ENCODE data around the gene IRF7.

DNA sequence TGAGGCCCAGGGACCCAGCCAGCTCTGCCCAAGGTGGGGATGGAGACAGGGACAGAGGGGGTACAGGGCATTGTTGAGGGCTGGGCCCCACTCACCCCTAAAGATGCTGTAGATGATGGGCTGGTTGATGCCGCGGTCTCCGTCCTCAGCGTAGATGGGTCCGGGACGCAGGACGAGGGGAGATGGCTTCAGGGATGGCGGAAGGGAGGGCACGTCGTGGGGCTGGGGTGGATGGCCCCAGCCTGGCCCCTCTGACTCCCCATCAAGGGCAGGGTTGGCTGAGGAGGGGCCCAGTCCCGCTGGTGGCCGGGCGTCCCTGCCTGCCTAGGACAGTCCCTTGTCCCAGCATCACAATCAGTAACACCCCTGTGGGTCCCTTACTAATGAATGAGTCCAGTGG lies 4.5 kb upstream of the IRF7 start:
- TF ChIP-seq, protein P1, sequence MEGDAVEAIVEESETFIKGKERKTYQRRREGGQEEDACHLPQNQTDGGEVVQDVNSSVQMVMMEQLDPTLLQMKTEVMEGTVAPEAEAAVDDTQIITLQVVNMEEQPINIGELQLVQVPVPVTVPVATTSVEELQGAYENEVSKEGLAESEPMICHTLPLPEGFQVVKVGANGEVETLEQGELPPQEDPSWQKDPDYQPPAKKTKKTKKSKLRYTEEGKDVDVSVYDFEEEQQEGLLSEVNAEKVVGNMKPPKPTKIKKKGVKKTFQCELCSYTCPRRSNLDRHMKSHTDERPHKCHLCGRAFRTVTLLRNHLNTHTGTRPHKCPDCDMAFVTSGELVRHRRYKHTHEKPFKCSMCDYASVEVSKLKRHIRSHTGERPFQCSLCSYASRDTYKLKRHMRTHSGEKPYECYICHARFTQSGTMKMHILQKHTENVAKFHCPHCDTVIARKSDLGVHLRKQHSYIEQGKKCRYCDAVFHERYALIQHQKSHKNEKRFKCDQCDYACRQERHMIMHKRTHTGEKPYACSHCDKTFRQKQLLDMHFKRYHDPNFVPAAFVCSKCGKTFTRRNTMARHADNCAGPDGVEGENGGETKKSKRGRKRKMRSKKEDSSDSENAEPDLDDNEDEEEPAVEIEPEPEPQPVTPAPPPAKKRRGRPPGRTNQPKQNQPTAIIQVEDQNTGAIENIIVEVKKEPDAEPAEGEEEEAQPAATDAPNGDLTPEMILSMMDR (IDR thresholded peaks at IDR 0.05; ENCODE audit: insufficient read depth, low read depth, low read length): no peak
- no peak for TF ChIP-seq EZH2 (IDR thresholded peaks at IDR 0.05; ENCODE audit: insufficient read depth, low read length)

Measured in astrocyte (in vitro differentiated cells and primary cell).